HepG2 (cell line): Measurements from ENCODE around the gene C2. TPM values are rescaled to one million over a fixed set of nuclear protein-coding genes. Genes with fewer than 3 reads are reported as not detected.
A peak's percentile ranks its signal among the peaks of the same experiment; 100 is the strongest.

Source experiments
- ATF4 ChIP-seq, 2 experiments: fragments of 450-650 bp in 1 of 2; sonication (generic) in 1 of 2; formaldehyde crosslinking; IDR thresholded peaks; 2 replicates each; pipeline versions ENCODE4 v1.5.0 to v1.8.0; 2020 to 2022; ENCODE audit warnings: mild to moderate bottlenecking in 1 of 2, missing genetic modification reagents in 1 of 2
- E2F5 ChIP-seq: sonication (generic); formaldehyde crosslinking; conservative IDR thresholded peaks from 2 replicates; pipeline ENCODE4 v1.4.0; 2020; ENCODE audit warnings: missing genetic modification reagents
- NR2C2 ChIP-seq: sonication (generic); formaldehyde crosslinking; IDR thresholded peaks from 2 replicates; pipeline ENCODE4 v1.4.0; 2020; ENCODE audit warnings: missing genetic modification reagents, mild to moderate bottlenecking, moderate library complexity, borderline replicate concordance
- SMAD9 ChIP-seq: sonication (generic); formaldehyde crosslinking; IDR thresholded peaks from 2 replicates; pipeline ENCODE4 v1.5.1; 2020; ENCODE audit warnings: mild to moderate bottlenecking, missing genetic modification reagents
- SPEN ChIP-seq: sonication (generic); formaldehyde crosslinking; IDR thresholded peaks from 2 replicates; pipeline ENCODE4 v1.5.1; 2020; ENCODE audit warnings: low read depth, mild to moderate bottlenecking, missing genetic modification reagents
- ZHX1 ChIP-seq: sonication (generic); formaldehyde crosslinking; IDR thresholded peaks from 2 replicates; pipeline ENCODE4 v1.8.1; 2022; ENCODE audit warnings: low read depth, mild to moderate bottlenecking, missing genetic modification reagents
- ZNF572 ChIP-seq: sonication (generic); formaldehyde crosslinking; IDR thresholded peaks from 2 replicates; pipeline ENCODE4 v1.5.1; 2020; ENCODE audit warnings: mild to moderate bottlenecking, missing genetic modification reagents
- ZNF615 ChIP-seq: sonication (generic); formaldehyde crosslinking; IDR thresholded peaks from 2 replicates; pipeline ENCODE4 v1.5.0; 2020; ENCODE audit warnings: mild to moderate bottlenecking, missing genetic modification reagents, borderline replicate concordance
- ZNF639 ChIP-seq: conservative IDR thresholded peaks from 2 replicates; pipeline ENCODE4 v1.6.1; 2018; ENCODE audit warnings: missing genetic modification reagents
- ZNF800 ChIP-seq: sonication (generic); formaldehyde crosslinking; IDR thresholded peaks from 2 replicates; pipeline ENCODE4 v1.4.0; 2020; ENCODE audit warnings: missing genetic modification reagents
- ZSCAN9 ChIP-seq: IDR thresholded peaks from 2 replicates; pipeline ENCODE4 v1.6.1; 2016; ENCODE audit warnings: borderline replicate concordance
- polyA plus RNA-seq, 8 experiments: library from polyadenylated mRNA; depleted of rRNA in 3 of 8; stranded (reverse) in 7 of 8; unstranded in 1 of 8; fragments of >200 nt; fragmentation: Illumina TruSeq in 4 of 8; extraction: Trizol in 4 of 8; gene quantifications; 2 replicates each; pipeline versions ENCODE4 v1.2.1 to v1.2.3, GENCODE V29; 2011 to 2016; ENCODE audit warnings: low read depth in 4 of 8, missing spikeins in 1 of 8, mixed read lengths in 1 of 8; ENCODE audit not compliant: insufficient read depth in 1 of 8
- total RNA-seq, 5 experiments: library from RNA; depleted of rRNA; stranded (reverse); fragments of >200 nt; fragmentation: Illumina TruSeq; extraction: Trizol; gene quantifications; 2 replicates each; pipeline ENCODE4 v1.2.3, GENCODE V29; 2016; ENCODE audit warnings: low read depth in 1 of 5

C2 gene
- total and polyA plus RNA-seq, 2 of the 13 experiments (the other 11 are each of a cell fraction or from before 2014, with no cell fraction given): 165 to 307 TPM

- no peak for TF ChIP-seq ZHX1 (CRISPR knock-in tag)
- no peak for TF ChIP-seq ZNF639 (CRISPR knock-in tag)
- no peak for TF ChIP-seq ZNF615 (CRISPR knock-in tag)
- no peak for TF ChIP-seq E2F5 (CRISPR knock-in tag)
- TF ChIP-seq ATF4 (CRISPR knock-in tag; IDR thresholded peaks at IDR 0.05): no peak
- 0 out of 2 replicates have a peak, but pooled peaks have one; percentile 47 for TF ChIP-seq ZNF572 (CRISPR knock-in tag)
- TF ChIP-seq NR2C2: 0 out of 2 replicates have a peak, but pooled peaks have one; percentile 21
- TF ChIP-seq SMAD9: no peak
- 0 out of 2 replicates have a peak, but pooled peaks have one; percentile 29 for TF ChIP-seq ZSCAN9 (CRISPR knock-in tag)
- TF ChIP-seq SPEN: 0 out of 2 replicates have a peak, but pooled peaks have one; percentile 40
- TF ChIP-seq ZNF800 (CRISPR knock-in tag): 0 out of 2 replicates have a peak, but pooled peaks have one; percentile 38
Measured at GRCh38 chr6:31922942-31923341, 4.6 kb upstream of the C2 start (continued).
